Measurements from ENCODE around the gene NFKBIL1.

DNA sequence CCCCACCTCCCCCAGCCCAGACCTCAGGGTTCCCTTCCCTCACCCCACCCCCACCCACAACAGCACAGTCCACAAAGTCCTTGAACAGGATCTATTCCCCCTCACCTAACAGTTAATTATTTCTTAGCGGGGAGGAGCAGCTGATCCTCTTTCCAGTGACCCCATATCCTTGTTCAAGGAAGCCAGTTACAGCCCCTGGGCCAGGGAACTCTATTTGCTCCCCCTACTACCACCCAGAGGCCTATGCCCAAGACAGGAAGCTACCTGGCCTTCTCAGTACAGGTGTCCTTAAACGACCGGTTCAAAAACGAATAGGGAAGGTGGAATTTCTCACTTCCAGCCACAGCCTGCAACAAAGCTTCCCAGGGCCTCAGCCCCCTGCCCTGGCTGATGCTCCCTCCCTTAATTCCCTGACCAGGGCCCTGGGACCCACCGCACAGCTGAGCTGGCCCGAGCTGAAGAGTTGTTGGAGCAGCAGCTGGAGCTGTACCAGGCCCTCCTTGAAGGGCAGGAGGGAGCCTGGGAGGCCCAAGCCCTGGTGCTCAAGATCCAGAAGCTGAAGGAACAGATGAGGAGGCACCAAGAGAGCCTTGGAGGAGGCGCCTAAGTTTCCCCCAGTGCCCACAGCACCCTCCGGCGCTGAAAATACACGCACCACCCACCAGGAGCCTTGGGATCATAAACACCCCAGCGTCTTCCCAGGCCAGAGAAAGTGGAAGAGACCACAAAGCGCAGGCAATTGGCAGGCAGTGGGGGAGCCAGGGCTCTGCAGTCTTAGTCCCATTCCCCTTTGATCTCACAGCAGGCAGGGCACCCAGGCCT is 17.9 kb upstream of the NFKBIL1 start:
- TF ChIP-seq, protein P1, sequence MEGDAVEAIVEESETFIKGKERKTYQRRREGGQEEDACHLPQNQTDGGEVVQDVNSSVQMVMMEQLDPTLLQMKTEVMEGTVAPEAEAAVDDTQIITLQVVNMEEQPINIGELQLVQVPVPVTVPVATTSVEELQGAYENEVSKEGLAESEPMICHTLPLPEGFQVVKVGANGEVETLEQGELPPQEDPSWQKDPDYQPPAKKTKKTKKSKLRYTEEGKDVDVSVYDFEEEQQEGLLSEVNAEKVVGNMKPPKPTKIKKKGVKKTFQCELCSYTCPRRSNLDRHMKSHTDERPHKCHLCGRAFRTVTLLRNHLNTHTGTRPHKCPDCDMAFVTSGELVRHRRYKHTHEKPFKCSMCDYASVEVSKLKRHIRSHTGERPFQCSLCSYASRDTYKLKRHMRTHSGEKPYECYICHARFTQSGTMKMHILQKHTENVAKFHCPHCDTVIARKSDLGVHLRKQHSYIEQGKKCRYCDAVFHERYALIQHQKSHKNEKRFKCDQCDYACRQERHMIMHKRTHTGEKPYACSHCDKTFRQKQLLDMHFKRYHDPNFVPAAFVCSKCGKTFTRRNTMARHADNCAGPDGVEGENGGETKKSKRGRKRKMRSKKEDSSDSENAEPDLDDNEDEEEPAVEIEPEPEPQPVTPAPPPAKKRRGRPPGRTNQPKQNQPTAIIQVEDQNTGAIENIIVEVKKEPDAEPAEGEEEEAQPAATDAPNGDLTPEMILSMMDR (IDR thresholded peaks at IDR 0.05) = no peak
- no peak for TF ChIP-seq ZFX (IDR thresholded peaks at IDR 0.05; ENCODE audit: borderline replicate concordance)
